ENCODE data around the gene SEPTIN8. TPM values are rescaled to one million over a fixed set of nuclear protein-coding genes. Genes with fewer than 3 reads are reported as not detected.

Gene SEPTIN8
- total and polyA plus RNA-seq, 8 donors: 15.5 to 47.3 (median 32.3) TPM

DNA sequence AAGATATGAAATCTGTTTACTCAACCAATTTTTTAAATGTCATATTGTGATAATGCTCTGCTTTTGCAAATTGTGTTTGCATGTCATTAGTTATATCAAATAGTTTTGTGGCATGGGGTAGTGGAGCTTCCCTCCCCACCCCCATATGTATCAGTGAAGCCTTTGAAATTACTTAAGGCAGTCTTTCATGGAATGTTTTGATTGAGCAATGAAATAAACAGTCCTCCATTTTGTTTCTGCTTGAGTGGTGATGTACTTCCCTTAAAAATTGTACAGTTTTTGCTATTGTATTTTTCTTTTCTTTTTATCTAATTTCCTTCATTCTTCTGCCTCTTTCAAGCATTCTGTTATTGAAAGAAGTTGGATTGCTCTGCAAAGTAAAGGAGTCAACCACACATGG, 39.5 kb upstream of the SEPTIN8 start:
- H3K27me3 ChIP-seq: peaks cover 5 to 48% (median 19%) of the 10 kb centered on the region in 3 donors
- DNase-seq: no peak
- H3K4me1 ChIP-seq: peaks cover 24 to 52% (median 33%) of the 10 kb centered on the region in 4 donors
- H3K36me3 ChIP-seq: no peaks in the 10 kb centered on the region
- no peaks in the 10 kb centered on the region for H3K9me3 ChIP-seq
- TF ChIP-seq, protein P1, sequence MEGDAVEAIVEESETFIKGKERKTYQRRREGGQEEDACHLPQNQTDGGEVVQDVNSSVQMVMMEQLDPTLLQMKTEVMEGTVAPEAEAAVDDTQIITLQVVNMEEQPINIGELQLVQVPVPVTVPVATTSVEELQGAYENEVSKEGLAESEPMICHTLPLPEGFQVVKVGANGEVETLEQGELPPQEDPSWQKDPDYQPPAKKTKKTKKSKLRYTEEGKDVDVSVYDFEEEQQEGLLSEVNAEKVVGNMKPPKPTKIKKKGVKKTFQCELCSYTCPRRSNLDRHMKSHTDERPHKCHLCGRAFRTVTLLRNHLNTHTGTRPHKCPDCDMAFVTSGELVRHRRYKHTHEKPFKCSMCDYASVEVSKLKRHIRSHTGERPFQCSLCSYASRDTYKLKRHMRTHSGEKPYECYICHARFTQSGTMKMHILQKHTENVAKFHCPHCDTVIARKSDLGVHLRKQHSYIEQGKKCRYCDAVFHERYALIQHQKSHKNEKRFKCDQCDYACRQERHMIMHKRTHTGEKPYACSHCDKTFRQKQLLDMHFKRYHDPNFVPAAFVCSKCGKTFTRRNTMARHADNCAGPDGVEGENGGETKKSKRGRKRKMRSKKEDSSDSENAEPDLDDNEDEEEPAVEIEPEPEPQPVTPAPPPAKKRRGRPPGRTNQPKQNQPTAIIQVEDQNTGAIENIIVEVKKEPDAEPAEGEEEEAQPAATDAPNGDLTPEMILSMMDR (IDR thresholded peaks at IDR 0.05): no peak
- TF ChIP-seq POLR2AphosphoS5 (IDR thresholded peaks at IDR 0.05): no peak
- TF ChIP-seq POLR2A (IDR thresholded peaks at IDR 0.05): no peak
- intact Hi-C loops (cut with DNase I; ENCODE audit: low total_unique reads): no loop called here
- H3K27ac ChIP-seq: no peak overlapping the region
- no peak overlapping the region for H3K4me3 ChIP-seq

DNA sequence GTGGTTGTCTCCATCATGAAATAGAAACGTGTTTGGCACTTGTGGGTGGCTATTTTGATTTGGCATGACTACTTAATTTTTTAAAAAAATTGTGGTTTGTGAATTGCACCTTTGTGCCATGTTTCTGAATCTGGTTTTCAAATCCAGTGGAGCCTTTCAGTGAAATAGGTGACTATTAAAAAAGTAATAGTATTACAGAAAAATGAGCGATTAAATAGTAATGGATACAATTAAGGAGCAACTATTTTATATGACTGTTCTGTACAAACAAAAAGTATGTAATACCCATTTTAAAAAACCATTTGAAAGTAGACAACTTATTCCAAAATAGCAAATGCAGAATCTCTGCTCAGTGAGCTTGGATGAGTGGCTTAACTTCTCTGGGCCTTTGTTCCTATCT, 39.0 kb upstream of the SEPTIN8 start:
- H3K27ac ChIP-seq: no peak overlapping the region
- TF ChIP-seq POLR2A (IDR thresholded peaks at IDR 0.05): no peak
- TF ChIP-seq, protein P1 (IDR thresholded peaks at IDR 0.05): no peak
- no peak for TF ChIP-seq EP300 (IDR thresholded peaks at IDR 0.05)
- no peak for TF ChIP-seq POLR2AphosphoS5 (IDR thresholded peaks at IDR 0.05)

DNA sequence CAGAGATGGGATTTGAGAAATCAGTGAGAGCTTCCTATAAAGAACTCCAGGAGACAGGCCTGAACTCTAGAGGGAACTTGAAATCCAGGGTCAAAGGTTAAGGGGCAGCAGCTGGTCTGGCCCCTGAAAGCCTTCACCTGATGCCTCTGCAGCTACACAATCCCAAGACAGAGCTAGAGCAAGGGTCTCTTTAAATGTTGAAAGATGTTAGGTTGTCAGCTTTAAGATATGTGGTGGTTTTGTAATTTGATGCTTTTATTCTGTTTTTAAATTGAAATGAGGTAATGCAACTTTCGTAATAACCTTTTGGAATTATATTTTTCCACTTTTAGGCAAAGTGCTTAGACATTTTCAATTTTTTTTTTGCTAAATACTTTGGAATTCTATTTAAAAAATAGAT, 38.4 kb upstream of the SEPTIN8 start:
- peaks cover 24 to 55% (median 33%) of the 10 kb centered on the region in 4 donors for H3K4me1 ChIP-seq
- intact Hi-C loops (cut with DNase I; ENCODE audit: low total_unique reads): no loop called here
- TF ChIP-seq POLR2A (IDR thresholded peaks at IDR 0.05): no peak
- TF ChIP-seq POLR2AphosphoS5 (IDR thresholded peaks at IDR 0.05): no peak
- no peak for TF ChIP-seq EP300 (IDR thresholded peaks at IDR 0.05)
- TF ChIP-seq, protein P1 (IDR thresholded peaks at IDR 0.05): no peak
- no peak for DNase-seq
- no peaks in the 10 kb centered on the region for H3K36me3 ChIP-seq
- 85 to 96% (median 89%) methylated on average over 1 of the region's 1 CpG for WGBS, 5 donors
- no peak overlapping the region for H3K4me3 ChIP-seq
- H3K27me3 ChIP-seq: peaks cover 5 to 59% (median 29%) of the 10 kb centered on the region in 3 donors
- no peaks in the 10 kb centered on the region for H3K9me3 ChIP-seq
- H3K27ac ChIP-seq: no peak overlapping the region

More for the DNA sequence above, 39.0 kb upstream of the SEPTIN8 start:
- H3K36me3 ChIP-seq: no peaks in the 10 kb centered on the region
- DNase-seq: no peak
- 66 to 77% (median 71%) methylated on average over 2 of the region's 2 CpGs for WGBS, 5 donors
- no peak overlapping the region for H3K4me3 ChIP-seq
- H3K4me1 ChIP-seq: peaks cover 24 to 52% (median 33%) of the 10 kb centered on the region in 4 donors
- no peaks in the 10 kb centered on the region for H3K9me3 ChIP-seq
- peaks cover 5 to 53% (median 24%) of the 10 kb centered on the region in 3 donors for H3K27me3 ChIP-seq
- intact Hi-C loops (cut with DNase I; ENCODE audit: low total_unique reads): no loop called here

DNA sequence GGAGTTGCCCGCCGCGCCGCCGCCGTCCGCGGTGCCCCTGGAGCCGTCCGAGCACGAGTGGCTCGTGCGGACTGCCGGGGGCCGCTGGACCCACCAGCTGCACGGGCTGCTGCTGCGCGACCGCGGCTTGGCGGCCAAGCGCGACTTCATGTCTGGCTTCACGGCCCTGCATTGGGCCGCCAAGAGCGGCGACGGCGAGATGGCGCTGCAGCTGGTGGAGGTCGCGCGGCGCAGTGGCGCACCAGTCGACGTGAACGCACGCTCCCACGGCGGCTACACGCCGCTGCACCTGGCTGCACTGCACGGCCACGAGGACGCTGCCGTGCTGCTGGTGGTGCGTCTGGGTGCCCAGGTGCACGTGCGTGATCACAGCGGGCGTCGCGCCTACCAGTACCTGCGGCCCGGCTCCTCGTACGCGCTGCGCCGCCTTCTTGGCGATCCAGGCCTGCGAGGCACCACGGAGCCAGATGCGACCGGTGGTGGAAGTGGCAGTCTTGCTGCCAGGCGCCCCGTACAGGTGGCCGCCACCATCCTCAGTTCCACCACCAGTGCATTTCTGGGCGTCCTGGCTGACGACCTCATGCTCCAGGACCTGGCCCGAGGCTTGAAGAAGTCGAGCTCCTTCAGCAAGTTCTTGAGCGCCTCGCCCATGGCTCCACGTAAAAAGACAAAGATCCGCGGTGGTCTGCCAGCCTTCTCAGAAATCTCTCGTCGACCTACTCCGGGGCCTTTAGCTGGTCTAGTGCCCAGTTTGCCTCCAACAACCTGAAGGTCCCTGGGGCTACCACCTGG, 37.7 kb upstream of the SEPTIN8 start:
- WGBS, 5 donors: 58 to 80% (median 68%) methylated on average over 49 to 81 of the region's 81 CpGs
- Histone ChIP-seq H3K27ac (peak overlapping the region; percentile 81 to 90 (median 84)), H3K36me3 (no peaks in the 10 kb centered on the region), H3K4me3 (peak overlapping the region; percentile 52 to 65 (median 56)), H3K27me3 (peaks cover 5 to 62% (median 29%) of the 10 kb centered on the region in 3 donors), H3K4me1 (peaks cover 17 to 55% (median 31%) of the 10 kb centered on the region in 4 donors), H3K9me3 (no peaks in the 10 kb centered on the region)
- TF ChIP-seq, protein P1 (IDR thresholded peaks at IDR 0.05): no peak
- TF ChIP-seq EP300 (IDR thresholded peaks at IDR 0.05) (no peak), POLR2A (IDR thresholded peaks at IDR 0.05) (no peak), POLR2AphosphoS5 (IDR thresholded peaks at IDR 0.05) (no peak)
- DNase-seq: peak in 1 of 2 donors; percentile 24
- intact Hi-C loops (cut with DNase I; ENCODE audit: low total_unique reads): no loop called here
